Panc1 (cell line): ENCODE results near the gene FAM53B.

Experiments
- CTCF ChIP-seq: fragments of 450-650 bp; IDR thresholded peaks from 2 replicates; pipeline ENCODE4 v1.5.1; 2017; ENCODE audit warnings: mild to moderate bottlenecking
- POLR2AphosphoS5 ChIP-seq: IDR thresholded peaks from 2 replicates; pipeline ENCODE4 v1.6.1; 2012; ENCODE audit warnings: mild to moderate bottlenecking, low read depth, low read length, moderate library complexity
- SIN3A ChIP-seq: IDR thresholded peaks from 2 replicates; pipeline ENCODE4 v1.6.1; 2012; ENCODE audit warnings: low read depth, mild to moderate bottlenecking, low read length, moderate library complexity, borderline replicate concordance; ENCODE audit not compliant: insufficient read depth
- TCF7L2 ChIP-seq: IDR thresholded peaks from 2 replicates; pipeline ENCODE4 v1.6.1; 2011; ENCODE audit warnings: mild to moderate bottlenecking, low read depth, low read length, inconsistent platforms

GRCh38 chr10:124656113-124656490 is 88.1 kb downstream of the FAM53B start:
- no peak for TF ChIP-seq CTCF
- TF ChIP-seq TCF7L2 = no peak
- TF ChIP-seq POLR2AphosphoS5 = no peak
- TF ChIP-seq SIN3A = no peak
